Activated CD8-positive, alpha-beta T cell treated with anti-CD3 and anti-CD28 coated beads, Interleukin-2, amount 10 ng/mL, durations not matched to agents 7 days and 5 days (primary cell): ENCODE data around the gene NRXN3. TPM values are rescaled to one million over a fixed set of nuclear protein-coding genes. Genes with fewer than 3 reads are reported as not detected.

Source experiments
- ATAC-seq: fragments of 150-1000 bp; cut with Tn5 transposase; one replicate; pipeline ENCODE4 v1.10.0; 2021; ENCODE audit warnings: moderate library complexity
- CTCF ChIA-PET: fragments of 350-600 bp; sonication (Branson Sonifier 250); formaldehyde crosslinking; loops from one replicate; lab custom pipeline; 2021; ENCODE audit warnings: antibody characterized with exemption; lab: Charles Lee
- POLR2A ChIA-PET: fragments of 350-600 bp; sonication (Branson Sonifier 250); formaldehyde crosslinking; loops from one replicate; lab custom pipeline; 2021; ENCODE audit warnings: antibody characterized with exemption; lab: Charles Lee
- DNase-seq: peaks from one replicate; pipeline ENCODE4 v3.0.0-alpha.2; 2020
- H3K27ac Mint-ChIP-seq: one replicate; pipeline ENCODE4 v1.8.0; 2021; ENCODE audit warnings: mild to moderate bottlenecking, mixed read lengths
- H3K27me3 Mint-ChIP-seq: one replicate; pipeline ENCODE4 v1.8.0; 2021; ENCODE audit warnings: low read depth, mixed read lengths
- H3K36me3 Mint-ChIP-seq: one replicate; pipeline ENCODE4 v1.8.0; 2021; ENCODE audit warnings: low read depth, mixed read lengths
- H3K4me1 Mint-ChIP-seq: one replicate; pipeline ENCODE4 v1.8.0; 2021; ENCODE audit warnings: low read depth, mixed read lengths
- H3K4me3 Mint-ChIP-seq: one replicate; pipeline ENCODE4 v1.8.0; 2021; ENCODE audit warnings: mild to moderate bottlenecking, mixed read lengths
- H3K9me3 Mint-ChIP-seq: one replicate; pipeline ENCODE4 v1.8.0; 2022; ENCODE audit warnings: mixed read lengths; ENCODE audit not compliant: insufficient read depth
- total RNA-seq, 2 experiments: library from RNA; stranded (reverse); gene quantifications; one replicate each; pipeline ENCODE4 v1.2.3, GENCODE V29; 2021

Gene NRXN3
- total RNA-seq, 2 experiments from 2014 or later: not detected

DNA sequence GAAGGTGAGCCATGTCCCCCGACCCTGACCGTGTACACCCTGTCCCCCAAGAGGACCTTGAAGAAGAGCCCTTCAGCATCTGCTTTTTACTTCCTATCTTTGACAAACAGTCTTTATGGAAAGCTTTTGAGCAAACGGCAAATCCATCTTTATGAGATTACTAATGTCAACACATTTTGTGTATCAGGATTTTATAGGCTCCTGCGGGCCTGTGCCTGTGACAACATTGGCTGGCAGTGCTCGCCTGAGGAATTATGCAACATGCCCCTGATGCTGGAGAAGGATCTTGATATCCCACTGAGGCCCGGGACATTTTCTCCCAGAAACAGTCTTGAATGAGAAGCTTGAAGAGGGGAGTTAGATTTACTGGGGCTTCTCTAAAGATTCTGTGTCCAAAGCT is 416.5 kb downstream of the NRXN3 start:
- Mint-ChIP-seq H3K27me3 (peaks cover 1% of the 10 kb centered on the region), H3K27ac (no peak overlapping the region), H3K36me3 (no peaks in the 10 kb centered on the region), H3K4me3 (no peak overlapping the region), H3K9me3 (no peaks in the 10 kb centered on the region), H3K4me1 (no peaks in the 10 kb centered on the region)
- DNase-seq: no peak
- CTCF ChIA-PET: no interaction called here
- no peak for ATAC-seq
- POLR2A ChIA-PET: no interaction called here

DNA sequence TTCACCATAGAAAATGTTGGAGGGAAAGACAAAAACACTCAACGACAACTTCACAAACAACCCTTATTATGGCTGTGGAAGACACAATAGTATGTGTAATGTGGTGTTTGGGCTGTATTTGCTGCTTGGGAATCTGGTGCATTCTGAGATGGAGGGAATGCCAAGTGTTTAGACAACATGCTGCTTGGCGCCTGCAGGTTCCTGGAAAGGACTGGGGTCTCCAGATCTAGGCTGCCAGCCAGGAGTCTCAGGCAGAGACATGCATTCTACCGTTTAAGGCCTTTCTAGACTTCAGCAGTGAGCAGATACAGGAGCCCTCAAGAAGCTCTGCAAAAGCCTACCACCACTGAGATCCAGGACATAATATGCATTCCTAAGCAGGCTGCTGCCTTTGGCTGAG is 418.7 kb downstream of the NRXN3 start:
- ChIA-PET CTCF (interaction anchor here (0.9 kb wide), 1 partner anchor 10 kb away, joined by 3 read pairs; no protein-coding TSS in a partner anchor), POLR2A (no interaction called here)
- Mint-ChIP-seq H3K27ac (no peak overlapping the region), H3K36me3 (no peaks in the 10 kb centered on the region), H3K4me1 (no peaks in the 10 kb centered on the region), H3K27me3 (no peaks in the 10 kb centered on the region), H3K4me3 (no peak overlapping the region), H3K9me3 (no peaks in the 10 kb centered on the region)
- DNase-seq (no peak), ATAC-seq (no peak)

DNA sequence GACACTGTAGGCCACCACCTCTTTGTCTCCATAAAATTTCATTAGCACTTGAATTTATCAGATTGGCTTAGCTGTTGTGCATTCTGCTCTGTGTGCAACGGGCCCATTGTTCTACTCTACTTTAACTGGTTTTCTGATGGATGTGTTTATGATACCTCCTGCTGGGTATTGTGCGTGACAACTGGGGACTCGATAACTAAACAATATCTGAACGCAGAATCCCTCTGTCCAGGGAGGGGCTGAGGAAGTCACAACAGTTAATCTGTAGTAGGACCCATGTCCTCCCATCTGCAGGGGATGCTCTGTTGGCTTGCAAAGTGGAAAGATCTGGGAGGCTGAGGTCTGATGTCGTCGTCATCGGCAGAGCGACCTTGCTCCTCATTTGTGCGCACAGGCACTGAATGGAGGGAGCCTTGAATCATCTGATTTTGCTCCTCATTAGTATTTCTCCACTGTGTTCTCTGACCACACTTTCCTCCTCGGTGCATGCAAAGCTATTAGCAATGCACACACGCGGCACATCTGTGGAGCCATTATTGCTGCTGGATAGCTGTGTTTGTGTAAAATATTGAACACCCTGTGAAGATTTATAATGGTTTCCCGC is 422.5 kb downstream of the NRXN3 start:
- H3K4me1 Mint-ChIP-seq: no peaks in the 10 kb centered on the region
- DNase-seq: no peak
- H3K4me3 Mint-ChIP-seq: no peak overlapping the region
- no peaks in the 10 kb centered on the region for H3K9me3 Mint-ChIP-seq
- no peak overlapping the region for H3K27ac Mint-ChIP-seq
- ChIA-PET POLR2A (no interaction called here), CTCF (no interaction called here)
- H3K27me3 Mint-ChIP-seq: no peaks in the 10 kb centered on the region
- no peaks in the 10 kb centered on the region for H3K36me3 Mint-ChIP-seq
- ATAC-seq: no peak

DNA sequence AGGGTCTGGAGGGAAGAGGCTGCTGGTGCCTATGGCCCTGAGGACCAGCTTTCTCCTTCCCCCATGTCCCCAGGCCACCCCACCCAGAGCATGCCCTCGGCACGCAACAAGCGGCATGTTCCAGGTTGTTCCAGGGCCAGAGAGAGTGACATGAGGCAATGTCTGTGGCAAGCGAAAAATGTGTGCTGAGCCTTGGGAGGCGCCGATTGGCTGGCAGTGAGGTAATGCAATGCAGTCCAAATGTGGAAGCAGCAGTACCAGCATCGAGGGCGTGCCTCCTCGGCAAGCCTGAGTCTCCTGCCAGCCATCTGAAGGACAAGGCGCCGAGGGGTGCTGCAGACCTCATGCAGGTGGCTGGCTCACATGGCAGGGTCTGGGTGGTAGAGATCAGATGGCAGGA is 423.8 kb downstream of the NRXN3 start:
- ATAC-seq (no peak), DNase-seq (no peak)
- no peaks in the 10 kb centered on the region for H3K4me1 Mint-ChIP-seq
- ChIA-PET CTCF (no interaction called here), POLR2A (no interaction called here)
- no peak overlapping the region for H3K27ac Mint-ChIP-seq
- H3K9me3 Mint-ChIP-seq: no peaks in the 10 kb centered on the region
- no peaks in the 10 kb centered on the region for H3K36me3 Mint-ChIP-seq
- no peak overlapping the region for H3K4me3 Mint-ChIP-seq
- no peaks in the 10 kb centered on the region for H3K27me3 Mint-ChIP-seq

DNA sequence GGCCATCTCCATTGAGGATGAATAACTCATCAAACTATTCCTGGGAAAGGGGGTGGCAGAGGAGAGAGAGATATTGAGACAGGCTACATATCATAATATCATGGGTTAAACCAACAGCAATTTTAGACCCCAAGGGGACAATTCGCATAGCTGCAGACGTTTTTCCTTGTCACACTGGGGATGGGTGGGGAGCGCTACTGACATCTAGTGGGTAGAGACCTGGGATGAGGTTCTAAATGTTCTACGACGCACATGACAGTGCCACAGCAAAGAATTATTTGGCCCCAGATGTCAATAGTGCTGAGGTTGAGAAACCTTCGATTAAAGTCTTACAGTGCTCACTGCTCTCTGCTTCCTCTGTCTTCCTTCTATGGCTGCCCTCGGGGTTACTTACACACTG is 425.6 kb downstream of the NRXN3 start:
- ChIA-PET CTCF (interaction anchor here (1.9 kb wide), 2 partner anchors 13 to 29 kb away, joined by 5 read pairs; no protein-coding TSS in a partner anchor), POLR2A (no interaction called here)
- Mint-ChIP-seq H3K4me3 (no peak overlapping the region), H3K27me3 (no peaks in the 10 kb centered on the region), H3K4me1 (no peaks in the 10 kb centered on the region), H3K27ac (no peak overlapping the region), H3K36me3 (no peaks in the 10 kb centered on the region), H3K9me3 (no peaks in the 10 kb centered on the region)
- no peak for ATAC-seq
- DNase-seq: no peak

DNA sequence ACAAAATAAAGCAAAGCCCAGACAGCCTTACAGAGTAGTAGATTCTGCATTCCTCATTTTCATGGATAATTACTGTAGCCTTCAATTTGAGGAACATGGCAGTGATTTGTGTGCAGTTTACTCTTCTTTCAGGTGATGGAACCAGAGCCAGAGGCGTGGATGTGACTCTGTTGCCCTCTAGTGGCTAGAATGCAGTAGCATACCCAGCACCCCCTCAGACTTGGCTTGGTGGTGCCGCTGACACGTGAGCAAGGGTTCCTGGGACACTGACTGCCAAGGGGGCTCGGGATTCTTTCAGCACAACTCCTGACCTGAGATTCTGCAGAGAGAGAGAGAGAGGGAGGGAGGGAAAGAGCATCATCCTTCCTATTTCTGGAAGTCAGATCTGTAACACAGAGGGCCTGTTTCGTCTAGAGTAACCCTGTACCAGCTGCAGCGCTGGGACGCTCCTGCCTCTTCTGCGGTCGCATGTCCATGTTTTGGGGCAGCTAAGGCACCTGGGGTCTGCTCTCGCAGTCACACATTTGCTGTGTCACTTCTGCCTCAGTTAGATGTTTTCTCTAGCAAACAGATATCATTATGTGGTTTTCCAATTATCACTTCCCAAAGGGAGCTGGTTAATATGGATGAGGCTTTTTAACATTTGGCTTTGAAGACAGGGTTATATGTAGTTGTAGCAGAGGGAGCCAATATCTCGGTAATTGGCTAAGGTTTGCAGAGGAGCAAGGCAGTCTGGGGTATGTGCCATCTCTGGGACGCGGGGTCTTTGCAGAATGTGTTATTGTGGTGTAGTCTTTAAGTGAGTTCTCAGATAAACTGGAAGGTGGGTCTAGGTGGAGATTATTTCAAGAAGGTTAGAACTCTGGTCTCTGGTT is 428.1 kb downstream of the NRXN3 start:
- H3K4me1 Mint-ChIP-seq: no peaks in the 10 kb centered on the region
- no peaks in the 10 kb centered on the region for H3K27me3 Mint-ChIP-seq
- no peak overlapping the region for H3K4me3 Mint-ChIP-seq
- peak; percentile 56 for DNase-seq
- peak; percentile 82 for ATAC-seq
- ChIA-PET CTCF (interaction anchor here (0.6 to 2.2 kb wide), 10 partner anchors 9 to 736 kb away, joined by 3 to 11 read pairs (median 4); no protein-coding TSS in a partner anchor), POLR2A (no interaction called here)
- H3K27ac Mint-ChIP-seq: no peak overlapping the region
- H3K9me3 Mint-ChIP-seq: no peaks in the 10 kb centered on the region
- no peaks in the 10 kb centered on the region for H3K36me3 Mint-ChIP-seq

DNA sequence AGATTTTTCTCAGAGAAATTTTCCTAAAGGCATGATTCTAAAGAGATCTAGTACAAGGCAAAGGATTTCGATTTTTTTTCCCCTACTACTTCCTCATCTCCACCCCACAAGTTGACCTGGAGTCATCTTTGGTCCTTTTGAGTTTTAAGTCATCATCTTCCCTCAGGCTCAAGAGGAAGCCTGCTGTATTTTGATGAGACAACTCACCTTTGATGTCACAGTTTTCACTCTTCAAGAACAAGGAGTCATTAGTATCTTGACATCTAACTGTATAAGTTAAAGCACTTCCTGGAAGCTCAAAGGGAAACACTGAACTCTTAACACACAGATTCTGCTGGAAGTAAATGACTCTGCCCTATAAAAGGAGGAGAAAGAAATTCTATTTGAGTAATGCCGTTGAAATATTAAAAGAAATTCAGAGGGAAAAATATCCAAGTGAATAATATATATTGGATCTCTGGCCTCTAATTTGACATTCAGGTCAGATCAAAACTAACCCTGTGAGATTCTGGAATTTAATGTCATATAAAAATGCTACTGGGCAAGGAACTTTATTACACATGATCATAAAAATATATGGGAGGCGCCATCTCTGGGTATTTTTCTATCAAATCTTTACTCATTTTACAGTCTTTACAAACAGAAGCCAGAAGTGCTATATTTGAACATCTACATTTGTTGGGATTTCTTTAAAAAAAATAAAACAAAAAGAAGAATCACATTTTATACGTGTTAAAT is 435.0 kb downstream of the NRXN3 start:
- no peaks in the 10 kb centered on the region for H3K9me3 Mint-ChIP-seq
- H3K4me3 Mint-ChIP-seq: no peak overlapping the region
- no peak overlapping the region for H3K27ac Mint-ChIP-seq
- H3K36me3 Mint-ChIP-seq: no peaks in the 10 kb centered on the region
- peaks cover 5% of the 10 kb centered on the region for H3K27me3 Mint-ChIP-seq
- H3K4me1 Mint-ChIP-seq: no peaks in the 10 kb centered on the region
- ChIA-PET CTCF (no interaction called here), POLR2A (no interaction called here)
- ATAC-seq (no peak), DNase-seq (no peak)

DNA sequence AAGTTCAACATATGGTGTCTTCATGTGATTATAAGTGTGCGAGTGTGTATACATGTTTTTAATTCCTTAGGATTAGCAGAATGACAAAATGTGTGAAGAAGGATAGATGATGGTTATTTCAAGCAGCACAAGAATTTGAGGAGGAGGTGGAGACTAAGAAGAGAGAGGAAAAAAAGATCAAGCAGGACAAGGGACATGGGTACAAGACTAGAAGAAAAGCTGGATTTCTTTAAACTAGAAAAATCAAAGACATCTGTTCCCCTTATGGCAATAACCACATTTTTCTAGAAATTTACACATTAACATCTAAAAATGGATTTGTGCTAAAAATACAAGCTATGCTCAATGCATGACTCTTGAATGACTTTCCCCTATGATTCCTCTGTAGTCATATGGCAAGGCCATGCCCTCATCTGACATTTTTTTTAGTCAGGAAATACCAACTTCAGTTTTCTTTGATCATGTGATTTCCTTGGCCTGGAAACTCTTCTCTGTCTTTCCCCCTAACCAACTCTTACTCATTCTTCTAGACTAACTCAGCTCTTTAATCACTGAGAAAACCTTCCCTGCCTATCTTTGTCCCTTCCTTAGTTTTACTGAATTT is 435.8 kb downstream of the NRXN3 start:
- H3K36me3 Mint-ChIP-seq: no peaks in the 10 kb centered on the region
- H3K27me3 Mint-ChIP-seq: peaks cover 7% of the 10 kb centered on the region
- ChIA-PET POLR2A (no interaction called here), CTCF (no interaction called here)
- H3K9me3 Mint-ChIP-seq: no peaks in the 10 kb centered on the region
- DNase-seq (no peak), ATAC-seq (no peak)
- no peak overlapping the region for H3K4me3 Mint-ChIP-seq
- H3K27ac Mint-ChIP-seq: no peak overlapping the region
- no peaks in the 10 kb centered on the region for H3K4me1 Mint-ChIP-seq

DNA sequence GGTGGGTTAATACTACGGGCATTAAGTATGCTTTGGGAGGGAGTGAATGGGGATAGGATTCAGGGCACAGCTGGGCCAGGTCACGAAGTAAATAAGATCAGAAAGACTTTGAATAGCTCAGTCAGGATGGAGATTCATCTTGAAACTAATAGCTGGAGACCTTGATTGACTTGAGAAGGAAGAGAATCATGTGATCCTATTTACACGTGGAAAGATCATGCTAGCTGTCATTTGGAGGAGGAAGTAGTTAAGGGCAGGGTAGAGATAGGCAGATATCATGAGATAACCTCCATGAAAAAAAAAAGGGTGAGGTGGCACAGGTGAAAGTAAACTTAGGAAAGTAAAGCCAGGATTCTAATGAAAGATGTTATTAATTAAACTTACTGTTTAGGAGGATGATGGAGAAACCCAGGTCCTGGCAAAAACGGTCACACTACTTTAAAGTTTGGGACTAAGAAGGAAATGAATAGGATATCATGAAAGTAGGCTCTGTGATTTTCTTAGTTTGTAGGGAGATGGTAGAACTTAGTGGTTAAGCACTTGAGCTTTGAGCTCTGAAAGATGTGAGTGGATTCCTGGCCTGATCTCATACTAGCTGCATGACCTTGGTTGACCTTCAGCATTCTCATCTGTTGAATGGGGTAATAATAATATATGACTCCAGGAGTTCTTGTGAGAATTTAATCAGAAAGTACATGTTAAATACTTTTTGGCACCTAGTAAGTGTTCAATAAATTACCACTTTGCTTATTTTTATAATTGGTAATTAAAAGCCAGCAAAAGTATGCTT is 439.0 kb downstream of the NRXN3 start:
- H3K27ac Mint-ChIP-seq: no peak overlapping the region
- H3K4me1 Mint-ChIP-seq: no peaks in the 10 kb centered on the region
- H3K9me3 Mint-ChIP-seq: no peaks in the 10 kb centered on the region
- H3K4me3 Mint-ChIP-seq: no peak overlapping the region
- DNase-seq (no peak), ATAC-seq (no peak)
- no peaks in the 10 kb centered on the region for H3K36me3 Mint-ChIP-seq
- H3K27me3 Mint-ChIP-seq: peaks cover 7% of the 10 kb centered on the region
- ChIA-PET CTCF (interaction anchor here (2.1 kb wide), 1 partner anchor 12 kb away, joined by 5 read pairs; no protein-coding TSS in a partner anchor), POLR2A (no interaction called here)

DNA sequence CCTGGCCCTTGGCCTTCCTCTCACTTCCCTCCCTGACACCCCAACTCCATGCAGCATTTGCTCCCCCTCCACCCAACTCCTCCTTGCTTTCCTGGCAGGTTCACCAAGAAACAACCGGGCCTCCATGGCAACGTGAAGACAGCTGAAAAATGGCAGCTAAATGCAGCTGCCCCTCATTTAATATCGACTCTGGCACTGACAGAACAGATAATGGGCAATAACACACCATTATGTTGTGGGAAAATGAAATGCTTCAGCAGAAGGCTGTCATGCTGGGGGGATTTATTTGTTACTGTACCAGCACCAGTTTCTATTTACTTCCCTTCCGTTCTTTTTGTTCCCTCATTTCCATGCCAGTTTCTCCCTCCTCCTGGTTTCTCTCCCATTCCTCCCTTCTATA is 440.8 kb downstream of the NRXN3 start:
- ChIA-PET POLR2A (no interaction called here), CTCF (no interaction called here)
- Mint-ChIP-seq H3K27ac (no peak overlapping the region), H3K9me3 (no peaks in the 10 kb centered on the region), H3K4me3 (no peak overlapping the region), H3K36me3 (no peaks in the 10 kb centered on the region), H3K27me3 (peaks cover 7% of the 10 kb centered on the region), H3K4me1 (no peaks in the 10 kb centered on the region)
- no peak for DNase-seq
- no peak for ATAC-seq
